ENCODE measurements around the gene GPR33. TPM values are rescaled to one million over a fixed set of nuclear protein-coding genes. Genes with fewer than 3 reads are reported as not detected.
A peak's percentile ranks its signal among the peaks of the same experiment; 100 is the strongest.
"Not testable (repeated sequence)": the region's sequence is repeated elsewhere in the genome, so short reads cannot be mapped to it uniquely, and the experiment has no call there.

The GPR33 gene, protein sequence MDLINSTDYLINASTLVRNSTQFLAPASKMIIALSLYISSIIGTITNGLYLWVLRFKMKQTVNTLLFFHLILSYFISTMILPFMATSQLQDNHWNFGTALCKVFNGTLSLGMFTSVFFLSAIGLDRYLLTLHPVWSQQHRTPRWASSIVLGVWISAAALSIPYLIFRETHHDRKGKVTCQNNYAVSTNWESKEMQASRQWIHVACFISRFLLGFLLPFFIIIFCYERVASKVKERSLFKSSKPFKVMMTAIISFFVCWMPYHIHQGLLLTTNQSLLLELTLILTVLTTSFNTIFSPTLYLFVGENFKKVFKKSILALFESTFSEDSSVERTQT
- total RNA-seq (2014; rRNA removed), result not detected in 2 replicates
- not detected for polyA plus RNA-seq (2012)

- DNase-seq (ENCODE audit: low read depth), result no peak
These were observed at the start of gene GPR33 for GRCh38 chr14:31487886-31488285. Gene GPR33, minus strand, starts transcription at chr14:31488039. Its CDS starts 4,074 bp downstream, at chr14:31483965.

- peak; percentile 2 for DNase-seq (ENCODE audit: low read depth)
These were observed 48.5 kb upstream of the GPR33 start for GRCh38 chr14:31536201-31536960.

- DNase-seq (ENCODE audit: low read depth), result no peak
These were observed 42.3 kb upstream of the GPR33 start for GRCh38 chr14:31530136-31530535.

GRCh38 chr14:31529053-31529452, 41.2 kb upstream of the GPR33 start:
- no peak for DNase-seq (ENCODE audit: low read depth)

- no peak for DNase-seq (ENCODE audit: low read depth)
These were observed 39.7 kb upstream of the GPR33 start for GRCh38 chr14:31527546-31527945.

DNA sequence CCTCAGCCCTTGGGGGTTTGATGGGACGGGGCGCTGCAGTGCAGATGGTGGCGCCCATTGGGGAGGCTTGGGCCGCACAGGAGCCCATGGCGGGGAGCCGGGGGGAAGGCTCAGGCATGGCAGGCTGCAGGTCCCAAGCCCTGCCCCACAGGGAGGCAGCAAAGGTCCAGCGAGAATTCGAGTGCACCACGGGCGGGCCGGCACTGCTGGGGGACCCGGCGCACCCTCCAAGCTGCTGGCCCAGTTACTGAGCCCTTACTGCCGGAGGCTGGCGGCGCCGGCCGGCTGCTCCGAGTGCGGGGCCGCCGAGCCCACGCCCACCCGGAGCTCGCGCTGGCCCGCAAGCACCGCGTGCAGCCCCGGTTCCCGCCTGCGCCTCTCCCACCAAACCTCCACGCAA, 39.2 kb upstream of the GPR33 start:
- no peak for DNase-seq (ENCODE audit: low read depth)

- no peak for DNase-seq (ENCODE audit: low read depth)
These were observed 23.0 kb upstream of the GPR33 start for GRCh38 chr14:31510855-31511254.

DNA sequence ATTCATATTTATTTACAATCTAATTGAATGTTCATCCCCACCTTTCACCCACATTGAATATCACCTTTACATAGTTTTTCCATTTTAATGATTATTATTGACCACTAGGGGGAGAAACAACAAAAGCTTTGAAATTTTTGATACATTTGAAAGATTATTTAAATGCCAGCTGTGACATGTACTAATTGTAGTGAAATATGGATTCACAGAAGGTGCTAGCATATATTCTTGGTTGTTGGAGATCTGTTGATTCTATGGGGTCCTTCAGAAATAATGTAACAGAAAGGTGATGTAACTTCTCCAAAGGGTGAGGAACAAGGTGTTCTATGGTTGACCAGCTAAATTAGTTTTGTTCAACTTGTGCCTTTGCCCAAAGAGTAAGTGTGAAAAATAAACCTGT, 22.4 kb upstream of the GPR33 start:
- peak; percentile 10 for DNase-seq (ENCODE audit: low read depth)

- DNase-seq (ENCODE audit: low read depth), result no peak
These were observed 20.3 kb upstream of the GPR33 start for GRCh38 chr14:31508135-31508534.

DNA sequence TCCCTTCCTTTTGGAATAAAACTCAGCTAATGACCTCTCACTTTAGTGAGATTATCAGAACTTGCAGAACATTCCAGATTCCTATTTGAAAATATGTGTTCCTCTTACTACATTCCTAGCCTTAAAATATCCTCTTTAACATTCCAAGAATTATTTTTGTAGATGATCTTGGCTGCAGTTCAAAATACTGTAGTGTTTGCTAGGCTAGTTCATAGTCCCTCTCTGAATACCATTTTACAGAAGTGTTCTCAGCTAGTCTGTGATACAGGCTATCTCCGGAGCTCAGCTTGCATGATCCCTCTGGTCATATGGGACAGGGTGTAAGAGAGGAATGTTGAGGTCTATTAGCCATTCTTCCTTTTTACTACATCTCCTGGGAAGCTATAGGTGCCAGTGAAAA, 17.6 kb upstream of the GPR33 start:
- peak; percentile 44 for DNase-seq (ENCODE audit: low read depth)

GRCh38 chr14:31501870-31502269, 14.0 kb upstream of the GPR33 start:
- no peak for DNase-seq (ENCODE audit: low read depth)

- DNase-seq (ENCODE audit: low read depth), result no peak
These were observed 5.1 kb upstream of the GPR33 start for GRCh38 chr14:31492759-31493498.

DNA sequence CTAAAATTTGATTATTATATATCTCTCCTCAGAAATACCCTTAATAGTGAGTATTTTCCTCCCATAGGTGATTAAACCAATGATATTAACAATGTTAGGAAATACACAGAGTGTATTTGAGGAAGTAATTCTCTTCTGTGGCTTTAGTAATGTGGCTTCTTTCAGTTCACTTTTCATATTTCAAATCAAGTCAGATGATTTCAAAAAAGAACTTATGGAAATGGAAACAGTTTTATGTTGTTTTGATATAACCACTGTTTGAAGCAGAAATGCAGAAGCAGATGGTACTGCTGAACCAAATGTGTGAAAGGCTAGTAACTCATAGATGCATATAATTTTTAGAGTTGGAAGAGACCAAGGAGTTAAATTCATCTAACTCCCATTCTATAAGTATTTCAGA, 1.9 kb upstream of the GPR33 start:
- DNase-seq (ENCODE audit: low read depth), result no peak

- no peak for DNase-seq (ENCODE audit: low read depth)
These were observed 1.1 kb downstream of the GPR33 start for GRCh38 chr14:31486764-31487163.

DNA sequence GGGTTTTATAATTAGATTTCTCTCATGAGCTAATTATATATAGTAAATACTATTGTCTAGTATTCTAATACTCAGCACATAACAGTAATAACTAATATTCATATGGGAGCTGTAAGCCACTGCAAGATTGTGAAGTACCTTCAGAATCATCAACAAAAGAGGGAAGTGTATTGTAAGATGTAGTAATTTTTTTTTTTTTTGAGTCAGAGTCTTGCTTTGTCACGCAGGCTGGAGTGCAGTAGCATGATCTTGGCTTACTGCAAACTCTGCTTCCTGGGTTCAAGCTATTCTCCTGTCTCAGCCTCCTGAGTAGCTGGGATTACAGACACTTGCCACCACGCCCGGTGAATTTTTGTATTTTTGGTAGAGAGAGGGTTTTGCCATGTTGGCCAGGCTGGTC, 3.1 kb downstream of the GPR33 start:
- DNase-seq (ENCODE audit: low read depth), result no peak

DNA sequence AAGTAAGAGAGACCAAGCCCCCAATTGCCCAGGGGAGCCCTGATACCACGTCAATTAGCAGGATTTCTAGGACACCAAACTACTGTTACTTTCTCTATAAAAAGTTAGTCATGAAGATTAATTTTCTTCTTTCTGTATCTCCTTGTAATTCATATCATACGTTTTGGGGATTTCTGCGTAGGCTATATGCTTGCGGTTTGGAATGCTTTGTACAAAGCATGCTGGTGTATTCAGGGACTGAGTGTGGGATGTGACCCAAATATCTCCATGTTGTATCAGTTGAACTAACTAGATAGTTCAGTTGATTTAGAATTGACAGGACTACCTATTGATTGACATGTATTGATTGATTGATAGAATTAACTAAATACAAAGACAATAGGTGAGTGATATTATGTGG, 7.7 kb downstream of the GPR33 start:
- DNase-seq (ENCODE audit: low read depth), result no peak

DNA sequence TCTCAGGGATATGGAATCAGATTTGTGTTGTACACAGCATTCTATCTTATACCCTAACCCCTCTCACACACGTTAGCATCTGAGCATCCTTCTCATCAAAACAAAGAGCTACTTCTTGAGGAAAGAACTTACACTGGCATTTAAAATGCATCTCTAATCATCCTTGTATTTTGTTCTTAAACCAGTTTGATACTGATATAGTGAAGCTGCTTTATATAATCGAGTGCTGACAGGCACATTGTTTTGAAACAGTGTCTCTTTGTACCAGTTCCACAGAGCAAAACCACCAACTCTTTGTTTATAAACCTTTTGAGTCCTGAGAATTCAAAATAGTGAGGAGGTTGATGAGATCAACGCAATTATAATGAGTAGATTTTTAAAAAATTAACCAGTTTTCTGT, 8.8 kb downstream of the GPR33 start:
- DNase-seq (ENCODE audit: low read depth), result no peak

DNA sequence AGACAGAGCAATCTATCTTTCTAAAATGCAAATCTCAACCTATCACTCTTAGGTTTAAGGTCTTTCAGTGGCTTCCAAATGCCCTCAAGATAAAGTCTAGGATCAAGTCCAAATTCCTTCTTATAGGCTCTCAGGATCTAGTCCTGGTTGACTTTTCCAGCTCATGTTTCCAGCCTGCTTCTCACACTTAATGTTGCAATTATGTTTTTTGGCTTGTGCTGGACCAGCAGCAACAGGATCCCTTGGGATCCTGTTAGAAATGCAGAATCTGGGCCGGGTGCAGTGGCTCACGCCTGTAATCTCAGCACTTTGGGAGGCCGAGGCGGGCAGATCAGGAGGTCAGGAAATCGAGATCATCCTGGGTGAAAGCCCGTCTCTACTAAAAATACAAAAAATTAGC, 10.6 kb downstream of the GPR33 start:
- DNase-seq (ENCODE audit: low read depth), result no peak

GRCh38 chr14:31476131-31476866, 11.5 kb downstream of the GPR33 start:
- no peak for DNase-seq (ENCODE audit: low read depth)

DNA sequence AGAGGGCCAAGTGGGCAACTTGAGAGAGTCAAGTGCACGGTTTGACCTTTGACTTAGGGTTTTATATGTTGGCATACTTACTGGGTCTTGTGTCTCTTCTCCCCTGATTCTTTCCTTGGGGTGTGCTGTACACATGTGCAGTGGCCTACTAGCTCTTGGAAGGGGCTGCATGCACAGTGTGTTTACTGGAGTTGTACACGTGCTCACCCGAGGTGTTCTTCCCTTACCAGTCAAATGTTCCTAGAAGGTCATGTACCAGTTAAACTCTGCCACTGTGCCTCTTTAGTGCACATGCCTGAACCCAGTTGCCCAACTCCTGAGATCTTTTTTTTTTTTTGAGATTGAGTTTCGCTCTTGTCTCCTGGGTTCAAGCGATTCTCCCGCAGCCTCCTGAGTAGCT, 21.3 kb downstream of the GPR33 start:
- DNase-seq (ENCODE audit: low read depth), result no peak

DNA sequence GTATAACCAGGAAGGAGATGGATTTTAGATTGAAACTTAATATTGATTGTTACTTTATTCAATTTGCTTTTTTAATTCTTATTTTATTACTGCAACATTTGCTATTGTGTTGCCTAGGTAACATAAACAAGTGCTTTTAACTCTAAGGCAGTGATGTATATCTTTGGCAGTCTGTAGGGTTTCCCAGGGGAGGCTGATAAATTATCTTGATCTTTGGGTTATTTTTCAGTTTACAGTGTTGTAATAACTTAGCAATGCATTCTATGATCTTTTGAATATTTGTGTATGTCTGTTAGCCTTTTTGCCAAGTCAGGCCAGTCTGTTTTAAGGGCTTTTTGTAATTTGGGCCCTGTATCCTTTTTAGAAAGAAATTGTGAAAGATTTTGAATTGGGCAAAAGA, 22.7 kb downstream of the GPR33 start:
- no peak for DNase-seq (ENCODE audit: low read depth)

DNA sequence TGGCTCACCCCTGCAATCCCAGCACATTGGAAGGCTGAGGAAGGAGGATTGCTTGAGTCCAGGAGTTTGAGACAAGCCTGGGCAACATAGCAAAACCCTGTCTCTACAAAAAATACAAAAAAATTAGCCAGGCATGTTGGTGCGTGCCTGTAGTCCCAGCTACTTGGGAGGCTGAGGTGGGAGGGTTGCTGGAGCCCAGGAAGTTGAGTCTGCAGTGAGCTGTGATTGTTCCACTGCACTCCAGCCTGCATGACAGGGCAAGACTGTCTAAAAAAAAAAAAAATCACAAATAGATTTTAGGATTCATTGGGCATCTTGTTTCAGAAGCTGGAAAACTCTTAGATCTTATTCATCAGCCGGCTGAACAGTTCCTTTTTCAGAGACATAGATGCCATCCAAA, 25.4 kb downstream of the GPR33 start:
- not testable (repeated sequence) for DNase-seq (ENCODE audit: low read depth)

Data from LHCN-M2 (cell line).